HG03342 (cell line): Measurements from ENCODE around the gene DNAJC3.
"Not testable (repeated sequence)": the region's sequence is repeated elsewhere in the genome, so short reads cannot be mapped to it uniquely, and the experiment has no call there.

Experiments used
- ATAC-seq: cut with Tn5 transposase; IDR thresholded peaks from one replicate; pipeline ENCODE4 v1.9.1; 2021; ENCODE audit warnings: mild to moderate bottlenecking, moderate library complexity; ENCODE audit not compliant: unreplicated experiment

Gene DNAJC3

DNA sequence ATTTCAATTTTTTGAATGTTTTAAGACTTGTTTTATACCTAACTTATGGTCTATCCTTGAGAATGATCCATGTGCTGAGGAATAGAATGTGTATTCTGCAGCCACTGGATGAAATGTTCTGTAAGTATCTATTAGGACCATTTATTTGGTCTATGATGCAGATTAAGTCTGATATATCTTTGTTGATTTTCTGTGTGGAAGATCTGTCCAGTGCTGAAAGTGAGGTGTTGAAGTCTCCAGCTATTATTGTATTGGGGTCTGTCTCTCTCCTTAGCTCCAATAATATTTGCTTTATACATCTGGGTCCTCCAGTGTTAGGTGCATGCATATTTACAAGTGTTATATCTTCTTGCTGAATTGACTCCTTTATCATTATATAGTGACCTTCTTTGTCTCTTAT lies 9.7 kb upstream of the DNAJC3 start:
- ATAC-seq: not testable (repeated sequence)

DNA sequence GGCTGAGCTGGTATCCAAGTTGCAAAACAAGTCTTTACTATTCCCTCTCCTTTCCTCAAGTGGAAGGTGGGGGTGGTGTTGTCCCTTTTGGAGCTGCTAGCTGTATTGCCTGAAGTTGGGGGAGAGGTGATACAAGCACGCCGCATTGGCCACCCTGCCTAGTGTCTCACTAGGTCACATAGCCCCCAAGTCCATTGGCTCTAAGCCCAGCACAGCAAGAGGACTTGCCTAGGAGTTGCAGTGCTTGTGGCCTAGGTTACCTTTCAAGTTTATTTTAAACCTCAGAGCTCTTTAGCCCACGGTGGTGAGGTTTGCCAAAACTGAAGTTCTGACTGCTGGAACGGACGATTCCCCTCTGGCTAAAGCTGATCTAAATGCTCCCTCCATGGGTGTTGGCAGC lies 5.3 kb upstream of the DNAJC3 start:
- ATAC-seq: no peak

DNA sequence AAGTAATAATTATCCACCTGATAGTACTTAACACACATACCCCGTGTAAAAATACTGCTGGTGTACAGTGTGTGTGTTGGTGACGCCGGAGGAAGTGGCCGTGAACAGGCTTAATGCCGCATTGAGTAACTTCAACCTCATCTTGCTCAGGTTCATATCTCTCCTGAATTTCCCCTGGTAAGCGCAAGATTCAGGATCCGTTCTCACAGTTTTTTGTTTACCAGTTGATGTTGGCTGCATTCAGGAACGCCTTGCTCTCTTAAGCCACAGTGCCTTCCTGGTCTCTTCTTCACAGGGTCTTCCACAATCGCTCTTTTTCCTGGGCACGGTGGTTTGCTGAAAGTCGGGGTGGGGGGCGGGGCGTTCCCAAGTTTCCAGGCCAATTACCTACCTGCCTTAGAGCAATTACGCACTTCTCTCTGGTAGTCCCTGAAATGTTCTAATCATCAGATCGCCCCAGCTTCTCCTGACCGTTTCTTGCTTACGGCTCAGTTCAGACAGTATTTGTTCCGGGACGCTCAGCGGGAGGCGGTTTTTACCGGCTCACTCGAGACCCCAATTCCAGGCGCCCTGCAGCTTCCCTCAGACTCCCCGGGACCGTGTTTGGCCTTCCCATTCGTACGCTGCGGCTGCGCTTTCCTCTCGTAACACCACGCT lies 706 bp upstream of the DNAJC3 start:
- peak; percentile 7 for ATAC-seq

DNA sequence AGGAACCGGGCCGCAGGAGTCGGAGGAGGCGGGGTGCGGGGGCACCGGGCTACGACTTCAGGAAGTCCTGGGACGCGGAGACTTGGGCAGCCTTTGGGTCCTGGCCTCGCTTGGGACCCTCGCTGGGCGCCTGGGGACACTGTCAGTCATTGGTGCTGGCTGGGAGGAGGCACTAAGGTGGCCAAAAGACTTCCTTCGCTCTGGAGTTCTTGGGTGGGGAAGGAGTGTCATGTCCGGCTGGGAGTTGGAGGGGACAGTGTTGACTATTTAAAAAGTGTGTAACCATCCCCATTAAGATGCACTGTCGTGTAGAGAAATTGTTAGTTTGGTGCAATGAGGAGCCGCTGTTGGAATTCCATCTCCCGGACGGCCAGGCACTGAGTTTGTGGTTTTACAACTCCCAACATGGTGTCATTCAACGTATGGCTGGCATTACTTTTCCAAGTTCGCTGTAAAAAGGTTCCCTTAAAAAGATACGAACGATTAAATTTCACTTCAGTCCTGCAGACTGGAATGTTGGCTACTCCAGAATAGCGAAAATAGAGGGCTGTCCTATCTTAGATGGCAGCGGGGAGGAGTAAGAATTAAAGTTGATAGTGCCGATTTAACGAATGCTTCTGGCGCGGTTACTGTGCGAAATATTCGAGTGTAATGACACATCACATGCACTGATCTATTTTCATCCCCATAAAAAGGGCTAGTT lies 776 bp downstream of the DNAJC3 start:
- ATAC-seq: no peak

DNA sequence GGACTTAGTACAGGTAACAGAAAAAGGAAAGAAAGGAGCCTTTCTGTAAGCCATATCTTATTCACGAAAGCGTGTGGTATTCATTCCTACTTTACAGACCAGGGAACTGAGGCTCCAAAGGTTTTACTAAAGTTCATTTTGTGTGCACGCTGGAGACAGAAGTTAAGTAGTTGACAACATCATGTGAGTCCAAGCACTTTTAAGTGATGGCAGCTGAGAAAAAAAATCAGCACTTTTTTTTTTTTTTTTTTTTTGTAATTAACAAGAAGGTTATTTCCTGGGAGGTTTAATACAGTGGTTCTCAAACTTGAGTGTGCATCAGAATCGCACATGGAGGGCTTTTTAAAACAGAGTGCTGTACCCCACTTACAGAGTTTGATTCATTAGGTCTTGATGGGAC lies 2.0 kb downstream of the DNAJC3 start:
- ATAC-seq: no peak

DNA sequence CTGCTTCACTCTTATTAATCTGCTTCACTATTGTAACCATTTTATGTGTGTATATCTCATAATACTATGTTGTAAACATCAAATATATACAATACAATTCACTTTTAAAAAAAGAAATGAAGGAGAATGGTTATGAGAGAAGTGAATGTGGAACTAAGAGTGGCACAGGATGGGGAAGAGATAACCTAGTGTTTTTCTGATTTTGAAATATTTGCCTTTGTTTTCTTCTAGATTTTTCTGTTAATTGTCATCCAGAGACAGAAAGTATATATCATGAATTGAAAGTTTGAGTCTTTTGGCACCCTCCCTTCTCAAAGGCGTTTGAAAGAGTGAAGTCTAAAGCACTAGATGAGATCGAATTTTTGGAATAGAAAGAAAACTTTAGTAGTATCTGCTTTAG lies 2.8 kb downstream of the DNAJC3 start:
- ATAC-seq: no peak

DNA sequence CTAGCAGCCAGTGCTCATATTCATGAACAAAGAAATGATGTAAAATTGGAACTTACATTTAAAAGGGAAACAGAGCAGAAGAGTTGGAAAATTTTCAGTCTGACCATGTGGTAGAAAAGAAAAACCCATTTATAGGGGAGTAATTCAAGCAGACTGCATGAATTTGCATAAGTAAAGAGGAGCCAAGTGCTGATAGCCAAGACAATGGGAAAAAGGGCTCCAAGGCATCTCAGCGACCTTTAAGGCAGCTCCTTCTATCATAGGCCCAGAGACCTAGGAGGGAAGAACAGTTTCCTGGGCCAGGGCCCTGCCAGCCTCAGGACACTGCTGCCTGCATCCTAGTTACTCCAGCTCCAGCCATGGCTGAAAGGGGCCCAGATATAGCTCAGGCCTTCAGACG lies 7.5 kb downstream of the DNAJC3 start:
- no peak for ATAC-seq

DNA sequence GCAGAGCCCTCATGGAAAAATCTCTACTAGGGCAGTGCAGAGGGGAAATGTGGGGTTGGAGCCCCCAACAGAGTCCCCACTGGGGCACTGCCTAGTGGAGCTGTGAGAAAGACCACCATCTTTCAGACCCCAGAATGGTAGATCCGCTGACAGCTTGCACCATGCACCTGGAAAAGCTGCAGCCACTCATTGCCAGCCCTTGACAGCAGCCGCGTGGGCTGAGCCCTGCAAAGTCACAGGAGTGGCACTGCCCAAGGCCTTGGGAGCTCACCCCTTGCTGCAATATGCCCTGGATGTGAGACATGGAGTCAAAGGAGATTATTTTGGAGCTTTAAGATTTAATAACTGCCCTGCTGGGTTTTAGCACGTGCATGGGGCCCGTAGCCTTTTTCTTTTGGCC lies 8.0 kb downstream of the DNAJC3 start:
- ATAC-seq: not testable (repeated sequence)

DNA sequence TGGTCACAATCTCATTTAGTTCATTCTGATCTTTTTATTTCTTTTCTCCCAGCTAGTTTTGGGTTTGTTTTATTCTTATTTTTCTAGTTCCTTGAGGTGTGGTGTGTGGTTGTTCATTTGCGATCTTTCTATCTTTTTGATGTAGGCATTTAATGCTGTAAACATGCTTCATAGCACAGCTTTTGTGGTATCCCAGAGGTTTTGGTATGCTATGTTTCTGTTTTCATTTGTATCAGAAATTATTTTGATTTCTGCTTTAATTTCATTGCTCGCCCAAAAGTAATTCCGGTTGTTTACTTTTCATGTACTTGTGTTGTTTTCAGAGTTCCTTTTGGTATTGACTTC lies 12.6 kb downstream of the DNAJC3 start:
- no peak for ATAC-seq

DNA sequence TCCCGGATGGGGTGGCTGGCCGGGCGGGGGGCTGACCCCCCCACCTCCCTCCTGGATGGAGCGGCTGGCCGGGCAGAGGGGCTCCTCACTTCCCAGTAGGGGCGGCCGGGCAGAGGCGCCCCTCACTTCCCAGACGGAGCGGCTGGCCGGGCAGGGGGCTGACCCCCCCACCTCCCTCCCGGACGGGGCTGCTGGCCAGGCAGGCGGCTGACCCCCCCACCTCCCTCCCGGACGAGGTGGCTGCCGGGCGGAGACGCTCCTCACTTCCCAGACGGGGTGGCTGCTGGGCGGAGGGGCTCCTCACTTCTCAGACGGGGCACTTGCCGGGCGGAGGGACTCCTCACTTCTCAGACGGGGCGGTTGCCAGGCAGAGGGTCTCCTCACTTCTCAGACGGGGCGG lies 14.0 kb downstream of the DNAJC3 start:
- not testable (repeated sequence) for ATAC-seq

DNA sequence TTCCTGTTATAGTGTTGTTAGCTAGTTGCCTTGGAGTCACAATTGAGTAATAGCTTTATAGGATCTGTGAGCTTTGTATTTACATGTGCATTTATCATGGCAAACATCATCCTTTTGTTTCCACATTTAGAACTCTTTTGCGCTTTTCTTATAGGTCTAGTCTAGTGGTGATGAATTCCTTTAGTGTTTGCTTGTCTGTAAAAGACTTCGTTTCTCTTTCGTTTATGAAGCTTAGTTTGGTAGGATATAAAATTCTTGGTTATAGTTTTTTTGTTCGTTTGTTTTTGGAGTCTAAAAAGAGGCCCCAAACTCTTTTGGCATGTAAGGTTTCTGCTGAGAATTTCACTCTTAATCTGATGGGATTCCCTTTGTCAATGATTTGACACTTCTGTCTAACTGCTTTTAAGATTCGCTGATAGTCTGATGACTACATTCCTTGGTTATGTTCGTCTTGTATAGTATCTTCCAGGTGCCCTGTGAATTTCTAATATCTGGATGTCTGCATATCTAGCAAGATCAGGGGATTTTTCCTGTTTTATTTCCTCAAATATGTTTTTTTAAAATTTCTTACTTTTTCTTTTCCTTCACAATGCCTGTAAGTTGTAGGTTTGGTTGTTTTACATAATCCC lies 20.2 kb downstream of the DNAJC3 start:
- ATAC-seq: no peak

DNA sequence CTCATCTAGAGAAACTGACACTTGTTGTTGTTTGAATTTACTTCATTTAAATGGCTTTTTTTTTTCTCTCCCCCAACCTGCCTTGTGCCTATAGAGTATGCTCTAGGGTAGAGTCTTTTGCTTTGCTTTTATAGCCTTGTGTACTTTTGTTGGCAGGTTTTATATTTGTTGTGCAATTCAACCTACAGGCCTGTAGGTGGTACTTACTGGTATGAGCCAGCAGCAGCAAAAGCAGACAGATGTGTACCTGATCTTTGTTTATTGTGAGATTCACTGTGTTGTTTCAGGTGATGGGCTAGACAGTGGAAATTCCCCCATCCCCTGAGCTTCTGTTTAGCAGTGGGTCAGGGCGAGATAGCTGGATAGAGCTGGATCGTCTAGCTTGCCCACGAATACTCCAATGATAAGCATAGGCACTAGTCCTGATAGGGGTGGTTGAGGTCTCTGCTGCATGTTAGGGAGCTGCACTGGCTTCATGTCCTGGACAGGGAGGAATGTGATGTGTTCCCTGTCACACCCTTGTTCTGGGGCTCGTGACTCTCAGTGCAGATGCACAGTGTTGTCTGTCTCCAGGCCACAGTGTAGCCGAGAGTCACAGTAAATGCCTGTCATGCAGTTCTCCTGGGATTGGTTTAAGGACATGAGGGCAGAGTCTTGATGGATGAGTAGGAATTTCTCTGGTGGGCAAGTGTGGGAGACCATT lies 21.3 kb downstream of the DNAJC3 start:
- peak; percentile 72 for ATAC-seq

DNA sequence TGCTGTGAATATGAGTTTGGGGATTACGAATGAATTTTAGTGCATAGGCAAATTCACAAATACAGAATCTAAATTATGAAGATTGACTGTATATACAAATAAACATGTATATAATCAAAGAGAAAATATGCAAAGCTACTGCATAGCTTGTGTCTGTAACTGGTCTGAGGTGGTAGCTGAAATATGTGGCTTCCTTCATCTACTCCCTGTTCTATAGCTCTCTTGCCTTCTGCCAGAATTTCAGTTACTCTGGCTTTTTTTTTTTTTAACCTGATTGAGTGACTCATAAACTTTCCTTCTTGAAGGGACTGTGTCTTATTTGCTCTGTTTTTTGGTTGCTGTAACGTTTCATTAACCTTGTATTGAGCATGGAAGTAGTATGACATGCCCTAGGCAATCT lies 26.6 kb downstream of the DNAJC3 start:
- no peak for ATAC-seq

DNA sequence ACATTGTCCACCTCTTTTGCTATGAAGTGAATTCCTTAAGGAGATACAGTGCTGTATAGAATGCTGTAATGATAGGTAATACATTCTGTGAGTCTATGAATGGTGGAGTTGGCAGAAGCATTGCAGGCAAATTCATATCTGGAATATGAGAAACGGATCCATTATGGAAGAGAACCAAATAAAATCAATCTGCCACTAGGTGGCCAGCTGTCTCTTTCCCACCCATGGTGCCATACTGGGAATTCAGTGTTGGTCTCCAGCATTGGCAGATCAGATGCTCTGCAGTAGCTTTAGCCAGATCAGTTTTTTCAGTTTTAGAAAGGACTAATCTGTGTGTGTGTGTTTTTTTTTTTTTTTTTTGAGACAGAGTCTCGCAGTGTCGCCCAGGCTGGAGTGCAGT lies 27.6 kb downstream of the DNAJC3 start:
- no peak for ATAC-seq

DNA sequence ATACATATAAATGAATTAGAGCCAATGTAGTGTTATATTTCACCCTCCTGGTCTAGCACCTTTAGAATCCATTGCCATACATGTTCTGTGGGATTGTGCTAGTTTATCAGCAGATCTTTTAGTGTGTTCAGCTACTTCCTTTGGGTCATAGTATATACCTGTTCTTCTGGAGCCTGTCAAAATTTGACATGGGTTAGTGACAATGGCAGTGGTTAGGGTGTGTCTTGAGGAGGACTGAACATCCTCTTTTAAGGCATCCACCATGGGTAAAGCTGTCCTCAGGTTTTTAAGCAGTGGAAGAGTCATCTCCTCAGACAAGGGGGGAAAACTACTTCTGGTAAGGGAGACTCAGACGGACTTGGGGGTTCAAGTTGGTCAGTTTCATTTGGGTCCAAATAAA lies 29.4 kb downstream of the DNAJC3 start:
- no peak for ATAC-seq

DNA sequence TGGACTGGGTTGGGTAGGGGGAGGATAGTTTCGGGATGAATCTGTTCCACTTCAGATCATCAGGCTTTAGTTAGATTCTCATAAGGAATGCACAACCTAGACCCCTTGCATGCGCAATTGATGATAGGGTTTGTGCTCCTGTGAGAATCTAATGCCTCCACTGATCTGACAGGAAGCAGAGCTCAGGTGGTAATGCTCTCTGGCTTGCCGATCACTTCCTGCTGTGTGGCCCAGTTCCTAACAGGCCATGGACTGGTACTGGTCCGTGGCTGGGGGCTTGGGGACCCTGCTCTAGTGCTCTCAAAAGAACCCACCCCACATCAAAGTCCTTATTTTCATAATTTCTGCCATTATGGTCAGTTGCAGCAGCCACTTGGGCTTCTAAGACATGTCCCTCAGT lies 30.1 kb downstream of the DNAJC3 start:
- no peak for ATAC-seq

DNA sequence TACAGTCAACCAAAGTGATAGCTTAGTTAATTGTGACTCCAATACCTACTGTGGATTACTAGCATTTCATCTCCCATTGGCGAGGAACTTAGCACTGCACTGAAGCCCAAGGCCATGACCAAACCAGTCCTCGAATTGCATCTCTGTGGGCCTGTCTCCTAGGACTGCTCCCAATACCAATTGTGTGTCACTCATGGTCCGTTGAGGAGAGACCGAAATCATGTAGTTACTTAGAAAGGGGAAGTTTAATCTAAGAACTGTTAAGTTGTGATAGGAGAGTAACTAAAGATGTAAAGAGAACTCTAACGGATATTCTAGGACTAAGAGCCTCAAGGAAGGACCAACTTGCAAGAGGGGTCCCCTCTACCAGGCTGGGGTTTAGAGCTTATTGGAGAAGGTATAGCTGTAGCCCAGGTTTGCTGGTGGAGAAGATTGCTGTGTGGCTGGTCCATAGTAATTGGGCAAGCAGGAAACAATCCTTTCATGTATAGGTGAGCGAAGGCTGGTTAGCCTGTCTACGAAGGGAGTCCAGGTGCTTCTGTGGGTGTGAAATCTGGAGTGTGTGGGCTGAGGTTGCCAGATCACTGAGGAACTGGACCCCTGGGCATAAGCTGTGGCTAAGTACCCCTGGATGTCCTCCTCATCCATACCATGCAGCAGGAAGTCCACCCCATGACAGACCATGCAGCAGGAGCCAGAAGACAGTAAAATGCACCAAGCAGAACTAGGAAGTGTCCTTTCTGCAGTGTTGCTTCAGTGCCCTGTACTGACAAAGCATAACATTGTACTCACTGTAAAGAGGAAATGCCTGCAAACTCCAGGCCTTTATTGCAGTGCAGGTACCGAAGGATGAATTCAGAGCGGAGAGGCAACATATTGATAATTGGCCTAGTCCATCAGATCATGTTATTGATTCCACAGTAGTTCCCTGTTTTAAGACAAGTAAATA lies 30.8 kb downstream of the DNAJC3 start:
- no peak for ATAC-seq

DNA sequence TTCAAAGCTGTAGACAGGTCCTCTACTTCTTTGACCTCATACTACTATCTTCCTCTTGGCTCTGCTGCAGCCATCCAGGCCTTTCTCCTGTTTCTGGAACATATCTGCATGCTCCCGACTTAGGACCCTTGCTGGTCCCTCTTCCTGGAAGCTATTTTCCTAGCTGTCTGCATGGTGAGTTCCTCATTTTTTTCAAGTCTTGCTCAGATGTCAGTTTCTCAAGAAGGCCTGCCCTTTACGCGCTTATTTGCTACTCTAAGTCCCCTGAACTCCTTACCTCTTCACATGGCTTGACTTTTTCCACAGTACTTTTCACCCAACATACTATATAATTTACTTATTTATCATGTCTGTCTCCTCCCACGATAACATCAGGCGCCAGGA lies 31.4 kb downstream of the DNAJC3 start:
- ATAC-seq: no peak

DNA sequence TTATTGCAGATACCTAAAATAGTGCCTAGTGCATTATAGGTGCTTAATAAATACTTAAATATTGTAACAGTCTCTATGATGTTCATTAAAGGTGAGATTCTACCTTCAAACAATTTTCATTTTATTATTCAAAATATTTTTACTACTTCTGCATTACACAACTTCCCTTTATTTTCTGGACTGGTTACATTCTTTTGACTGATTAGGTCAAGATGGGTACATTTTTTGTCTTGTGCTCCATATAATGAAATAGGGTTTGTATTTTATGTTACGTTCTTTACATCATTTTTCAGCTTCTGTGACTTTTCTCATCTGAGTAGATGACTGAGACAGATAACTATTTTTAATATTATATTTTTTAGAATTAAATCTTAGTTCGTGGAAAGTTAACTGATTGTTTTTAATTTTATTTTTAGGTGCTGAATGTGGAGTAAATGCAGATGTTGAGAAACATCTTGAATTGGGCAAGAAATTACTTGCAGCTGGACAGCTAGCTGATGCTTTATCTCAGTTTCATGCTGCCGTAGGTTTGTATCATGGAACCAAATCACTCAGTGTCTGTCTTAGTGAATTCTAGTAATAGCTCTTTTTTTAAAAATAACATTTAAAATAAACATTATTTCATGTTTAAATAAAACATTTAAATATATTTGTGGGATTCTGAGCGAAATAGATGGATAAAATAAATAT lies 32.0 kb downstream of the DNAJC3 start:
- ATAC-seq: no peak

DNA sequence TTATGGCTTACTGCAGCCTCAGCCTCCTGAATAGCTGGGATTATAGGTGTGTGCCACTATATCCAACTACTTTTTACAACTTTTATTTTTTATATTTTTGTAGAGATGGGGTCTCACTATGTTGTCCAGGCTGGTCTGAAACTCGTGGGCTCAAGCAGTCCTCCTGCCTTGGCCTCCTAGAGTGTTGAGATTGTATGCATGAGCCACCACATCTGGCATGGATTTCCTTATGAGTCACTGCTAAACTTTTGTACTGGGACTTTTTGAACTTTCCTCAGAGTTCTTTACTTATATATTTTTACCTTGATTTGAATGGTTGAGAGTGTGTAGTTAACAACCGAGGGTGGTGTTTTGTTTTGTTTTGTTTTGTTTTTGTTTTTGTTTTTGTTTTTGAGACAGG lies 33.4 kb downstream of the DNAJC3 start:
- ATAC-seq: no peak
